ENCODE results near the gene UGGT1.

UGGT1 gene

GRCh38 chr2:128227862-128228261 is 136.9 kb downstream of the UGGT1 start:
- no peak overlapping the region for H3K18ac ChIP-seq (ENCODE audit: low read length)
- no peak overlapping the region for H2AFZ ChIP-seq (ENCODE audit: insufficient read depth, low read length, poor library complexity)
- H3K36me3 ChIP-seq (ENCODE audit: control insufficient read depth in 1 of 2, insufficient read depth in 2 of 2, low read length in 2 of 2) = no peaks in the 10 kb centered on the region
- H4K12ac ChIP-seq (ENCODE audit: low read depth, low read length) = no peak overlapping the region
- H3K27me3 ChIP-seq (ENCODE audit: insufficient read depth, low read length) = no peaks in the 10 kb centered on the region
- H3K79me1 ChIP-seq (ENCODE audit: low read length) = no peaks in the 10 kb centered on the region
- H4K91ac ChIP-seq (ENCODE audit: low read depth, low read length) = no peak overlapping the region
- no peak overlapping the region for H3K4me2 ChIP-seq (ENCODE audit: low read length)
- no peaks in the 10 kb centered on the region for H3K9me3 ChIP-seq (ENCODE audit: insufficient read depth, low read depth, low read length)
- no peak for DNase-seq
- H3K4me1 ChIP-seq (ENCODE audit: control insufficient read depth in 1 of 2, insufficient read depth in 2 of 2, low read length in 2 of 2) = peaks cover 3 to 4% of the 10 kb centered on the region in 2 experiments
- no peak overlapping the region for H3K27ac ChIP-seq (ENCODE audit: low read depth, low read length)
- no peak overlapping the region for H4K8ac ChIP-seq (ENCODE audit: low read depth, low read length)
- H2BK120ac ChIP-seq (ENCODE audit: insufficient read depth, low read length, poor library complexity) = no peak overlapping the region
- H3K23ac ChIP-seq (ENCODE audit: low read length) = no peak overlapping the region
- no peak overlapping the region for H3K14ac ChIP-seq (ENCODE audit: low read length)
- no peak overlapping the region for H3K9ac ChIP-seq (ENCODE audit: low read length)
- no peak overlapping the region for H2AK5ac ChIP-seq (ENCODE audit: low read length)
- H3K4me3 ChIP-seq (ENCODE audit: low read depth, low read length) = no peak overlapping the region
- H3K4ac ChIP-seq (ENCODE audit: low read depth, low read length) = no peak overlapping the region
- WGBS (ENCODE audit: extremely low coverage, insufficient coverage, insufficient read length) = no CpG with 5 or more reads among the region's 1 CpG
- no peak overlapping the region for H2BK5ac ChIP-seq (ENCODE audit: low read depth, low read length, poor library complexity)
- H3K79me2 ChIP-seq (ENCODE audit: control insufficient read depth, insufficient read depth, low read length, poor library complexity) = no peaks in the 10 kb centered on the region
- no peak overlapping the region for H2BK12ac ChIP-seq (ENCODE audit: low read length)

- no peaks in the 10 kb centered on the region for H3K36me3 ChIP-seq (ENCODE audit: control insufficient read depth in 1 of 2, insufficient read depth in 2 of 2, low read length in 2 of 2)
- no peak overlapping the region for H4K91ac ChIP-seq (ENCODE audit: low read depth, low read length)
- H3K4me1 ChIP-seq (ENCODE audit: control insufficient read depth in 1 of 2, insufficient read depth in 2 of 2, low read length in 2 of 2) = peaks cover 4% of the 10 kb centered on the region in 2 experiments
- H2AK5ac ChIP-seq (ENCODE audit: low read length) = no peak overlapping the region
- H2BK12ac ChIP-seq (ENCODE audit: low read length) = no peak overlapping the region
- H3K4me3 ChIP-seq (ENCODE audit: low read depth, low read length) = no peak overlapping the region
- no peak overlapping the region for H3K27ac ChIP-seq (ENCODE audit: low read depth, low read length)
- H3K79me1 ChIP-seq (ENCODE audit: low read length) = no peaks in the 10 kb centered on the region
- no peak overlapping the region for H3K14ac ChIP-seq (ENCODE audit: low read length)
- H3K23ac ChIP-seq (ENCODE audit: low read length) = no peak overlapping the region
- peaks cover 5% of the 10 kb centered on the region for H3K79me2 ChIP-seq (ENCODE audit: control insufficient read depth, insufficient read depth, low read length, poor library complexity)
- H3K4ac ChIP-seq (ENCODE audit: low read depth, low read length) = no peak overlapping the region
- no peak overlapping the region for H4K12ac ChIP-seq (ENCODE audit: low read depth, low read length)
- no peaks in the 10 kb centered on the region for H3K27me3 ChIP-seq (ENCODE audit: insufficient read depth, low read length)
- no peak overlapping the region for H2BK5ac ChIP-seq (ENCODE audit: low read depth, low read length, poor library complexity)
- no peak overlapping the region for H2AFZ ChIP-seq (ENCODE audit: insufficient read depth, low read length, poor library complexity)
- no peak overlapping the region for H3K18ac ChIP-seq (ENCODE audit: low read length)
- H3K9ac ChIP-seq (ENCODE audit: low read length) = no peak overlapping the region
- H4K8ac ChIP-seq (ENCODE audit: low read depth, low read length) = no peak overlapping the region
- peak in 1 of 2 donors; percentile 69 for DNase-seq
- H2BK120ac ChIP-seq (ENCODE audit: insufficient read depth, low read length, poor library complexity) = no peak overlapping the region
- no peaks in the 10 kb centered on the region for H3K9me3 ChIP-seq (ENCODE audit: insufficient read depth, low read depth, low read length)
- no peak overlapping the region for H3K4me2 ChIP-seq (ENCODE audit: low read length)
Observed at GRCh38 chr2:128228894-128229293, 137.9 kb downstream of the UGGT1 start.

GRCh38 chr2:128232965-128233789 is 142.2 kb downstream of the UGGT1 start:
- peak overlapping the region; percentile 8 for H3K4ac ChIP-seq (ENCODE audit: low read depth, low read length)
- no peak overlapping the region for H4K91ac ChIP-seq (ENCODE audit: low read depth, low read length)
- peaks cover 2% of the 10 kb centered on the region for H3K9me3 ChIP-seq (ENCODE audit: insufficient read depth, low read depth, low read length)
- no CpG with 5 or more reads among the region's 84 CpGs for WGBS (ENCODE audit: extremely low coverage, insufficient coverage, insufficient read length)
- peak overlapping the region; percentile 92 for H2AFZ ChIP-seq (ENCODE audit: insufficient read depth, low read length, poor library complexity)
- peaks cover 5% of the 10 kb centered on the region for H3K79me2 ChIP-seq (ENCODE audit: control insufficient read depth, insufficient read depth, low read length, poor library complexity)
- H3K4me2 ChIP-seq (ENCODE audit: low read length) = peak overlapping the region; percentile 86
- no peak overlapping the region for H3K27ac ChIP-seq (ENCODE audit: low read depth, low read length)
- peak; percentile 70 to 83 for DNase-seq
- no peaks in the 10 kb centered on the region for H3K36me3 ChIP-seq (ENCODE audit: control insufficient read depth in 1 of 2, insufficient read depth in 2 of 2, low read length in 2 of 2)
- H3K79me1 ChIP-seq (ENCODE audit: low read length) = no peaks in the 10 kb centered on the region
- peak overlapping the region; percentile 78 for H3K4me3 ChIP-seq (ENCODE audit: low read depth, low read length)
- no peak overlapping the region for H3K9ac ChIP-seq (ENCODE audit: low read length)
- no peak overlapping the region for H2BK5ac ChIP-seq (ENCODE audit: low read depth, low read length, poor library complexity)
- peak overlapping the region; percentile 69 for H3K14ac ChIP-seq (ENCODE audit: low read length)
- no peak overlapping the region for H2BK12ac ChIP-seq (ENCODE audit: low read length)
- peak overlapping the region; percentile 25 for H2BK120ac ChIP-seq (ENCODE audit: insufficient read depth, low read length, poor library complexity)
- H3K23ac ChIP-seq (ENCODE audit: low read length) = no peak overlapping the region
- H3K18ac ChIP-seq (ENCODE audit: low read length) = peak overlapping the region; percentile 6
- H3K27me3 ChIP-seq (ENCODE audit: insufficient read depth, low read length) = no peaks in the 10 kb centered on the region
- H4K8ac ChIP-seq (ENCODE audit: low read depth, low read length) = peak overlapping the region; percentile 66
- H2AK5ac ChIP-seq (ENCODE audit: low read length) = no peak overlapping the region
- H3K4me1 ChIP-seq (ENCODE audit: control insufficient read depth in 1 of 2, insufficient read depth in 2 of 2, low read length in 2 of 2) = peaks cover 4% of the 10 kb centered on the region in 2 experiments
- H4K12ac ChIP-seq (ENCODE audit: low read depth, low read length) = peak overlapping the region; percentile 47

- H3K4me2 ChIP-seq (ENCODE audit: low read length) = peak overlapping the region; percentile 33
- DNase-seq = no peak
- no peak overlapping the region for H3K18ac ChIP-seq (ENCODE audit: low read length)
- H3K23ac ChIP-seq (ENCODE audit: low read length) = no peak overlapping the region
- H4K12ac ChIP-seq (ENCODE audit: low read depth, low read length) = no peak overlapping the region
- no peak overlapping the region for H3K27ac ChIP-seq (ENCODE audit: low read depth, low read length)
- no CpG with 5 or more reads among the region's 11 CpGs for WGBS (ENCODE audit: extremely low coverage, insufficient coverage, insufficient read length)
- no peak overlapping the region for H2BK5ac ChIP-seq (ENCODE audit: low read depth, low read length, poor library complexity)
- no peak overlapping the region for H3K4me3 ChIP-seq (ENCODE audit: low read depth, low read length)
- H4K8ac ChIP-seq (ENCODE audit: low read depth, low read length) = no peak overlapping the region
- H3K79me2 ChIP-seq (ENCODE audit: control insufficient read depth, insufficient read depth, low read length, poor library complexity) = peaks cover 5% of the 10 kb centered on the region
- H3K79me1 ChIP-seq (ENCODE audit: low read length) = no peaks in the 10 kb centered on the region
- no peak overlapping the region for H3K9ac ChIP-seq (ENCODE audit: low read length)
- H3K27me3 ChIP-seq (ENCODE audit: insufficient read depth, low read length) = no peaks in the 10 kb centered on the region
- H3K9me3 ChIP-seq (ENCODE audit: insufficient read depth, low read depth, low read length) = peaks cover 2% of the 10 kb centered on the region
- no peak overlapping the region for H2AK5ac ChIP-seq (ENCODE audit: low read length)
- H3K36me3 ChIP-seq (ENCODE audit: control insufficient read depth in 1 of 2, insufficient read depth in 2 of 2, low read length in 2 of 2) = no peaks in the 10 kb centered on the region
- peaks cover 4% of the 10 kb centered on the region in 2 experiments for H3K4me1 ChIP-seq (ENCODE audit: control insufficient read depth in 1 of 2, insufficient read depth in 2 of 2, low read length in 2 of 2)
- no peak overlapping the region for H2AFZ ChIP-seq (ENCODE audit: insufficient read depth, low read length, poor library complexity)
- no peak overlapping the region for H3K14ac ChIP-seq (ENCODE audit: low read length)
- H2BK120ac ChIP-seq (ENCODE audit: insufficient read depth, low read length, poor library complexity) = no peak overlapping the region
- no peak overlapping the region for H4K91ac ChIP-seq (ENCODE audit: low read depth, low read length)
- H2BK12ac ChIP-seq (ENCODE audit: low read length) = no peak overlapping the region
- H3K4ac ChIP-seq (ENCODE audit: low read depth, low read length) = no peak overlapping the region
Observed at GRCh38 chr2:128233790-128234395, 142.9 kb downstream of the UGGT1 start.

Measured in trophoblast cell (in vitro differentiated cells and primary cell).